HG03558 (cell line): ENCODE data around the gene FKBP5.
"Not testable (repeated sequence)": the region's sequence is repeated elsewhere in the genome, so short reads cannot be mapped to it uniquely, and the experiment has no call there.

Experiments
- ATAC-seq: cut with Tn5 transposase; IDR thresholded peaks from one replicate; pipeline ENCODE4 v1.9.1; 2021; ENCODE audit warnings: moderate number of reproducible peaks; ENCODE audit not compliant: unreplicated experiment; ENCODE audit errors: extremely low read depth

FKBP5 gene

DNA sequence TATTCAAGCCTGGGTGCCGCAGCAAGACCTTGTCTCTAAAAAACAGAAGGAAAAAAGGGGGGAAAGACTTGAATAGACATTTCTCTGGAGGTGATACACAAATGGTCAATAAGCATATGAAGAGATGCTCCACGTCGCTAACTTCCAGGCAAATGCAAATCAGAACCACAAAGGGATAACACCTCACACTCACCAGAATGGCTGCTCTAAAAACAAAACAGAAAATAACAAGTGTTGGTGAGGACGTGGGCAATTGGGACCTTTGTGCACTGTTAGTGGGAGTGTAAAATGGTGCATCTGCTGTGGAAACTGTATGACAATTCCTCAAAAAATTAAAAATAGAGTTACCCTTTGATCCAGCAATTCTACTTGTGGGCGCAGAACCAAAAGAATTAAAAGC is 127.6 kb downstream of the FKBP5 start:
- ATAC-seq = no peak

DNA sequence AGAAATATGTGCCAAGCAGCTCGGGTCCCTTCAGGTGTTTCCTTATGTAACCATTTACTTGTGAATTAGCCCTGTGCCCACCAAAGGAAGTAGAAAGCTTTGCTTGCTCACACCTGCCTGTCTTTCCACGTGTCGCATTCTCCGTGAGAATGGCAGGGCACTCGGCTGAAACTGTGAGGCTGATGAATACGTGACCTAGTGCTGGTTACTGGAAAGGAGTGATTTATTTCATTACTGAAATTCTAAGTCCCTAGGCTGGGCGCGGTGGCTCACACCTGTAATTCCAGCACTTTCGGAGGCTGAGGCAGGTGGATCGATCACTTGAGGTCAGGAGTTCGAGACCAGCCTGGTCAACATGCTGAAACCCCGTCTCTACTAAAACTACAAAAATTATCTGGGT is 130.1 kb downstream of the FKBP5 start:
- ATAC-seq = no peak

DNA sequence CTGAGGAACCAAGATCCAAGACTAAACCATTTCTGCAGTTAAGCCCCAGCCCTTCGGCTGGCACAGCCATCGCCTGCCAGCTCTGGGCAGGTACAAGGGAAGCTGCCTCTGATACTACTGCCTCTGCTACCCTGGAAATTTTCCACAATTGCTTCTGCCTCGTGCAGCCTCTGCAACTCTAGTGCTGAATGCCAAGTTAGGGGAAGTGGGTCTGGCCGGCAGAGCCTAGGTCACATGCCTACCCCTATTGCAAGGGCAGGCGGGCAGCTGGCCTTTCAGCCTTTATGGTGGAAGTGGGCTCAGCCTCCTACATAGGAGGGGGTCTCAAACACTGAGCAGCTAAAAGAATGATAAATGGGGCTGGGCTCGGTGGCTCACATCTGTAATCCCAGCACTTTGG is 131.5 kb downstream of the FKBP5 start:
- ATAC-seq = no peak

- no peak for ATAC-seq
These were observed 133.9 kb downstream of the FKBP5 start for GRCh38 chr6:35554811-35555210.

GRCh38 chr6:35553315-35553714 is 135.4 kb downstream of the FKBP5 start:
- no peak for ATAC-seq

DNA sequence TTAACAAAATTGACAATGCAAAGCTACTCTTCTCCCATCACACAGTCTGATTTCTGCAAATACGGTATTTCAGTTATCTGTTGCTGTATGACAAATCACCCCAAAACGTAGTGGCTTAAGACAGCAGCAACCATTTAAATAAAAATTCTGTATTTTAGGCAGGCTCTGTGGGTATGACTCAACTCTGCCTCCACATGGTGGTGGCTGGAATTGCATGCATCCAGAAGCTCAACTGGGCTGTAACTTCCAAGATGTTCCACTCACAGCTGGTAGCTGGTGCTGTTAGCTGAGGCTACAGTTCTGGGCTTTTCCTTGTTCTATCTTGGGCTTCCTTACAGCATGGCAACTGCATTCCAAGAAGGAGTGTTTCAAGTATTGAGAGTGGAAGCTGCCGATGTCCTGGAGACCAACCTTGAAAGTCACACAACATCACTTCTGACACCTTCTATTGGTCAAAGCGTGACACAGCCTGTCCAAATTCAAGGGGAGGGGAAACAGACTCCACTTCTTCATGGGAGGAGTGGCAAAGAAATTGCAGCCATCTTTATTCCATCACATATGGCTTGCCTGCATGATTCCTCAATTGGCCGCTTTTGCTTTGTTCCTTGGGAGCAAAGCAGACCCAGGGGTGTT is 136.3 kb downstream of the FKBP5 start:
- no peak for ATAC-seq

DNA sequence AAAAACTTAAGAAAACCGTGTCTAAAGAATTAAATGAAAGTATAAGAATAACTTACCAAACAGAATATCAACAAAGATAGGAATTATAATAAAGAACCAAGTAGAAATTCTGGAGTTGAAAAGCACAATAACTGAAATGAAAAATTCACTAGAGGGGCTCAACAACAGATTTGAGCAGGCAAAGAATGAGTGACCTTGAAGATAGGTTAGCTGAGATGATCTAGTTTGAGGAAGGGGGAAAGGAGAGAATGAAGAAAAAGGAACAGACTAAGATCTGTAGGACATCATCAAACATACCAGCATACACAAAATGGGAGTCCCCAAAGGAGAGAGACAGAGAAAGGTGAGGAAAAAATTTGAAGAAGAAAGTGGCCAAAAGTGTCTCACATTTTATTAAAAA is 138.3 kb downstream of the FKBP5 start:
- ATAC-seq = no peak

GRCh38 chr6:35547676-35548075 is 141.0 kb downstream of the FKBP5 start:
- no peak for ATAC-seq

- no peak for ATAC-seq
These were observed 143.8 kb downstream of the FKBP5 start for GRCh38 chr6:35544769-35545361.

GRCh38 chr6:35543459-35544193 is 145.1 kb downstream of the FKBP5 start:
- ATAC-seq = no peak

DNA sequence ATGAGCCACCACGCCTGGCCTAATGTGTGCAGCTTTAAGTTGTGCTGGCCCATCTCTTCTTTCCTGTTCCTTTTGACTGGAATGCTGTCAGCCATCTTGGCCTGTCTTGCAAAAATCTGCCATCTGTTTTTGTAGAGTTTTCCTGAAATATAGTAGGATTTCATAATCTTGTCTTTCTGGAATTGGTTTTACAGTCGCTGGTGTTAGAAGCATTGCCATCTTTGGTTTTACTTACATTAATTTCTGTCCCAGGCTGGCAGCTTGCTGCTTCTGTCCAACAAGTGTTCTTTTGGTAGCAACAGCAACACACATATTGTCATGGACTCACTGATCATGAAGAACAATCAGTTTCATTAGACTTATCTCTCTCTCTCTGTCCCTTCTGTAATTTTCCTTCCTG is 146.9 kb downstream of the FKBP5 start:
- no peak for ATAC-seq

DNA sequence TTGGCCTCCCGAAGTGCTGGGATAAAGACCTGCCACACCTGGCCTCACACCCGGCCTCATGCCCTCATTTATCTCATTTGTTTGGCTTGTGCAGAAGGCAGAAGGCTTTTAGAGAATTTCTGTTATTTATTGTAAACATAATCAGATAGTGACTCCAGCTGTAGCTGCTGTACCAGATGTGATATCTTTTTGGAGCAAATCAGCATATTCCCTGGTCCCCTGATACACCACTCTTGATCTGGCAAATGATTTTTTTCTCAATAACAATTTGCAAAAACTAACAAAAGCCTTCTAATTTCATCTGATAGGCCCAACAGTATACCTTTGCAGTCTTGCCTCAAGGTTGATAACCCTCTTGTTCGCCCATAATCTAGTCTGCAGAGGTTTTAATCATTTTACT is 149.5 kb downstream of the FKBP5 start:
- ATAC-seq = no peak

- not testable (repeated sequence) for ATAC-seq
These were observed 152.9 kb downstream of the FKBP5 start for GRCh38 chr6:35535847-35536246.

DNA sequence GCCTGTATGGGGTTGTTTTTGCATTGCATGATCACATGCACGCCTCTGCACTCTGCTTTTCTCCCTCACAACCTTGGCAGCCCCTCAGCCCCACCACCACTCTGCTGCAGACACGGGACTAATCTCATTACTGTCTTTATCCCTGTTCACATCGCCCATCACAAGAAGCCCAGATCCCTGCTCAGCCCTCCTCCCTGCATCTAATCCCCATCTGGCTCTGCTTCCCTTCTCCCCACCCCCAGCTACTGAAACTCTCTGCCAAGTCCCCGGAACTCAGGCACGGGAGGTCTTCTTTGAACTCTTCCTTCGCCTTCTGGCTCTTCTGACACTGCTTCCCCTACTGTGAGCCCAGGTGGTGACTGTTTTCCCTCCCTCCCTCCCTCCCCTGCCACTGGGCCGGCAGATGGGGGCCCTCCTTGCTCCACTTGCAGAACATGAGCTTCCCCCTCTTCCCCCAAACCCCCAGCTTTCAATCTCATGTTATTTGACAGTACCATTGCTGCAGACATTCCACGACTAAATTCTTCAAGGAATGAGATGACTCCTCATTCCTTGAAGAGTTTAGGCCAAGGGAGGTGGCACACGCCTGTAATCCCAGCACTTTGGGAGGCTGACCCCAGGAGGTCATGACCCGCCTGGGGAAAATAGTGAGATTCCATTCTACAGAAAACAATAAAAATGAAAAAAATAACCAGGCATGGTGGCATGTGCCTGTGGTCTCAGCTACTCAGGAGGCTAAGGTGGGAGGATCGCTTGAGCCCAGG is 154.1 kb downstream of the FKBP5 start:
- ATAC-seq = no peak

DNA sequence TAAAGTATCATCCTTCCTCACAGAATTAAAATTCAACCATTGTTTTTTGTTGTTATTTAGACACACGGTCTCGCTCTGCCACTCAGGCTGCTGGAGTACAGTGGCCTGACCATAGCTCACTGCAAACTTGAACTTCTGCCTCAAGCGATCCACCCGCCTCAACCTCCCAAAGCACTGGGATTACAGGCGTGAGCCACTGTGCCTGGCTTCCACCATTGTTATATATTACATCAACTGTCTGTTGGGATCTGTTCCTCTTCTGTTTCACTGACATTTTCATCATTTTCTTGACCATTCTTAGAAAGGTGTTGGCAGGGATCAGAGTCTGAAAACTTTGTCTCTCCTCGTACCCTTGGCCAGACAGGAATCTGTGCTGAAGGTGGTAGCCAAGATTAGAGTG is 154.7 kb downstream of the FKBP5 start:
- ATAC-seq = no peak

DNA sequence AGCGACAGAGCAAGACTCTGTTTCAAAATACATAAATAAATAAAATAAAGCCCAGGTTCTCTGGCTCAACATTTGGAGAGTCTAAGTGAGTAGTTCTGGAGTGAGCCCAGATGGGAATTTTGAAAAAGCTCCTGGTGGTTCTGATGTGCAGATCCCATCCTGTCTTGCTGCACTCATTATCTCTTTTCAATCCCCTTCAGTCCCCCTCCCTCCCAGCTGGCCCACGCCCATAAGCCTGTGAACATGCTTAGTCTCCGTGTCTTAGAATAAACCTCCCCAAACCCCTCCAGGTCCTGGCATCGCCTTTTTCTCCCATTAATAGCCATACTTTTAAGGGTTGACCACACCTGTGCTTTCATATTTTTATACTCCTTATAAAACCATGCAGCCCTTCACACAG is 156.6 kb downstream of the FKBP5 start:
- ATAC-seq = no peak

DNA sequence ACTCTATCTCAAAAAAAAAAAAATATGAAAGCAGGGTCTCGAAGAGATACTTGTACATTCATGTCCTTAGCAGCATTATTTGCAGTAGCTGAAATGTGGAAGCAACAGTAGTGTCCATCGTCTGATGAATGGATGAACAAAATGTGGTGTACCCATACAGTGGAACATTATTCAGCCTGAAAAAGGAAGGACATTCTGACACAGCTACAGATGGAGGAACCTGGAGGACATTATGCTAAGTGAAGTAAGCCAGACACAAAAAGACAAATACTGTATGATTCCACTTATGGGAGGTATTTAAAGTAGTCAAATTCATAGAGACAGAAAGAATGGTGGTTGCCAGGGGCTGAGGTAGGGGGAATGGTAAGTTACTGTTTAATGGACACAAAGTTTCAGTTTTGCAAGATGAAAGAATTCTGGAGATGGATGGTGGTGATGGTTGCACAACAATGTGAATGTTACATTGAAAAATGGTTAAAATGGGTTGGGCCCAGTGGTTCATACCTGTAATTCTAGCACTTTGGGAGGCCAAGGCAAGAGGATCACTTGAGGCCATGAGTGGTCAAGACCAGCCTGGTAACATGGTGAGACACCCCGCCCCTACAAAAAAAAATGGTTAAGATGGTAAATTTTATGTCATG is 164.2 kb downstream of the FKBP5 start:
- ATAC-seq = no peak
